ENCODE measurements around the gene RHO. TPM values are rescaled to one million over a fixed set of nuclear protein-coding genes. Genes with fewer than 3 reads are reported as not detected.
"Not testable (repeated sequence)": the region's sequence is repeated elsewhere in the genome, so short reads cannot be mapped to it uniquely, and the experiment has no call there.

The RHO gene
- polyA plus RNA-seq, 12 donors: 0.04 to 0.13 (median 0.08) TPM; not detected in 6

DNA sequence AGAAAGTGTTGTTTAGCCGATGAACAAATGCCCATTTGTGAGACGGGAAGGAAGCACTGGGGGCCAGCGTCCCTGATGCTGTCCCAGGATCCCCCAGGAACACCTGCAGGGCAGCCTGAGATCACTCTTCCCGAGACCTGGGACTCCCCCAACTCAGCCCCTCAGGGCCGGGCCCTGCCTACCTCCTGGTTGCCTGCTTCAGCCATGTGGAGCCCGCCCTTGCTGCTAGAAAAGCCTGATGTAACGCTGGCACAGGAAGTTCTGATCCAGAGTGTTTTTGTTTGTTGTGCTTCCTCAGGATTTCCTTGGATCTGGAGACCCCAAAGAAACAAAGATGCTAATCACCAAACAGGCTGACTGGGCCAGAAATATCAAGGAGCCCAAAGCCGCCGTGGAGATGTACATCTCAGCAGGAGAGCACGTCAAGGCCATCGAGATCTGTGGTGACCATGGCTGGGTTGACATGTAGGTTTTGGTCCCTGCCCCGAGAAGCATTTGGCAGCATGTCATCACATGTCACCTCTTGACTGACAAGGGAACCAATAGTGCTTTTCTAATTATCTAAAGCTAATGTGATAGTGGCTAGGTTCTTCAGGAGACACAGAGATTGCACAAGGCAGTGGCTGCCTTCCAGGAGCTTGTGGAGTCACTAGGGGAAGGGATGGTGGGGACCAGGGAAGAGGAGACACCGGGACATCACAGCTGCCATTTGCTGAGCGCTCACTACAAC, 28.7 kb upstream of the RHO start:
- DNase-seq: not testable (repeated sequence)

DNA sequence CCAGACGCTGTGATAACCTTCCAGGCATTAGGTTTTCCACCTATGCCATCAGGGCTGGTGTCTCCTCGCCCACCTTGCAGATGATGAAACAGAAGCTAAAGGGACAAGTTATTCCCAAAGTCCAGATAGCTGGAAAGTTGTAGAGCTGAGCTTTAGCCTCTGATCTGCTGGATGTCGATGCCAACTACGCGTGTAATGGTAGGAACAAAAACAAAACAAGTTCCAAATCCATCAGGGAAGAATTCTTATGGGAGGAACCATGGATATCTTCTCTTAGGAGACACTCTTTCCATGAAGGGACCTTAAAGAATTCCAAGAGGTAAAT, 28.1 kb upstream of the RHO start:
- no peak for DNase-seq

DNA sequence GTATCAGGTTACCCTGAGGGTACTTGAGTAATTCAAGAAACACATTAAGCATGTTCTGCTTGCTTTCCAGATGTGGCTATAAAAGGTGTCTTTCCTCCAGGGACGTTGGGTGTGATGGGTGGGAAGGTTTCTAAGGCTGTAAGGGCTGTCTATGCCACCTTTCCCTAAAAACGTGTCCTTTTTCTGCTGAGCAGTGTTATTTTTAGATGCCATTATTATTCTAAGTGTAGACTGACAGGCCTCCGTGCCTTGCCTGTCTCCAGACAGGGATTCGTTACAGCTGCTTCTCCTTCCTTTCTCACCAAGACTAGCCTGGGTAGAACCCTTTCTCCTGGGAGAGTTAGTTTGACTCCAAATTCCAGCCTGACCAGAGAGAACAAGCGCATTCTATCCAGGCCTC, 26.8 kb upstream of the RHO start:
- no peak for DNase-seq

- no peak for DNase-seq
Measured at GRCh38 chr3:129502641-129503408, 25.6 kb upstream of the RHO start.

DNA sequence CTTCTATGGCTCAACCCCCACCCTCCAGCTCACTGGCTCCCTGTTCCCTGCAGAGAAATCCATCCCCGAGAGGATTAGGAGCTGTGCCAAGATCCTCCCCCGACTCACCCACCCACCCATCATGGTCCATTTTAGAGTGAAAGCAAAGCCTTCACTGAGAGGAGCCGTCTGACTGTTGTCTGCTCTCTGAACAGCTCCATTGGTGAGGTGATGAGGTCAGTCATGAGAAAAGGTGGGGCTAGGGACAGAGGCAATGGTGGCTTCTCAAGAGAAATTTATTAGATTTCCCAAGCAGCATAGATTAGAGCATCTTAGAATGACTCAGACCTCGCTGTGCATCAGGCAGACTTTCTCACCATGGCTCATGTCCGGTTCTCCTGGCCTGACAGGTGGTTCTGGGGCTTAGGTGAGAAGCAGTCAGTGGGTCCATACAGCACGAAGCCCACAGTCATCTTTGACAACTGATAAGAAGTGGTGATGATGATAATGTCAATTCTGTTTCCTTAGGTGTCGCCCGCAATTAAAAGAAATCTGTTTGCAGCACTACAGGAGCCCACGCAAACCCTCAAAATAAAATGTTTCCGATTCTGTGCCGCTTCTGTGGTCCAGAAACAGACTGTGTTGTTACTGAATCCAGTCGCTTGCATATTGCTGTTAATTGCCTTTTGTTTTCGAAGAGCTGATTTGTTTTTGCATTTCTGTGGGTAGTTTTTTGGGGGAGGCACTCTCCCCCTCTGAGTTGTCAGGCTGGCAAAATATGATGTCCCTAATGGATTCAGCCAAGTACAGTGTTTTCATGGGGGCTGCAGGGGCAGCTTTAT, 24.8 kb upstream of the RHO start:
- DNase-seq: no peak

GRCh38 chr3:129504471-129505100, 23.9 kb upstream of the RHO start:
- no peak for DNase-seq

DNA sequence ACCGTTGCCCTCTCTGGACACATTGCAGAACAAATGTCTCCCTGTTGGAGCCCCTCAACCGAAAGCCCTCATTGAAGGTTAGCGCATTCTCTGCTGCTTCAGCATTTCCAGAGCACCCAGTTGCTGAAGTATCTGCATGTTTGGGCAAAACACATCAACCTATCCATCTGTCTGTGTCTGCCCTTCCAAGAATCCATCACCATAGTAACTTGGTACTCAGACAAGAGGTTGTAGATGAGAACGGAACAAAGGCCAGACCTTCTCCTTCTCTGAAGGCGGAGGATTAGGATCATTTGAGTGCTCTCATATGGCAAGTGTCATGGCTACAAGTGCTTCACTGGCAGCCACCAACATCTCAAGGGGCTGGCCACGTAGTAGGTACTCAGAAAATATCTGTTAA, 23.1 kb upstream of the RHO start:
- DNase-seq: no peak

GRCh38 chr3:129506231-129506742, 22.2 kb upstream of the RHO start:
- no peak for DNase-seq

GRCh38 chr3:129507181-129507831, 21.1 kb upstream of the RHO start:
- DNase-seq: no peak

GRCh38 chr3:129512595-129512994, 15.8 kb upstream of the RHO start:
- no peak for DNase-seq

GRCh38 chr3:129513705-129514104, 14.7 kb upstream of the RHO start:
- DNase-seq: no peak

GRCh38 chr3:129514110-129514509, 14.3 kb upstream of the RHO start:
- no peak for DNase-seq

GRCh38 chr3:129514563-129514962, 13.9 kb upstream of the RHO start:
- DNase-seq: no peak

GRCh38 chr3:129515108-129515820, 13.2 kb upstream of the RHO start:
- DNase-seq: not testable (repeated sequence)

GRCh38 chr3:129515821-129516432, 12.5 kb upstream of the RHO start:
- not testable (repeated sequence) for DNase-seq

GRCh38 chr3:129517516-129517915, 10.9 kb upstream of the RHO start:
- no peak for DNase-seq

- DNase-seq: no peak
Measured at GRCh38 chr3:129518038-129518561, 10.3 kb upstream of the RHO start.

- no peak for DNase-seq
Measured at GRCh38 chr3:129518581-129518980, 9.9 kb upstream of the RHO start.

DNA sequence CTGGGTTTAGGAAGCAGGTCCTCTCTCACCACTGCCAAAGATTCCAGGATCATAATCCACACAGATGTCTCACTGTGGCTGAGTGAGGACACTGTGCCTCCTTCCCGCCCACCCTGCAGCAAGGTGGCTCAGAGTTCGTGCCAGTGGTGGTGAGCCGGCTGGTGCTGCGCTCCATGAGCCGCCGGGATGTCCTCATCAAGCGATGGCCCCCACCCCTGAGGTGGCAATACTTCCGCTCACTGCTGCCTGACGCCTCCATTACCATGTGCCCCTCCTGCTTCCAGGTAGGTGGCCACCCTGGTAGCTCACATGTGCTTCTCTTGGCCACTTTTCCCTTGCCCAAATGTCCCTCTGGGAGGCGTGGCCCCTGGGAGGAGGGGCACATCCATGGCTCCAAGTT, 9.0 kb upstream of the RHO start:
- no peak for DNase-seq

All from muscle of arm (tissue), 12 donors.